Ovary (tissue), 3 donors: ENCODE data around the gene PYDC1.

Experiments
- CTCF ChIP-seq, 3 donors: fragments of 450-650 bp in 2 of 3; fragments of 200-600 bp in 1 of 3; IDR thresholded peaks; one replicate each; pipeline versions ENCODE4 v1.5.1 to v1.8.0; 2016 to 2022; ENCODE audit warnings: antibody characterized with exemption in 3 of 3, mild to moderate bottlenecking in 1 of 3
- POLR2A ChIP-seq: fragments of 450-650 bp; IDR thresholded peaks from one replicate; pipeline ENCODE4 v1.6.1; 2017; ENCODE audit warnings: antibody characterized with exemption, mild to moderate bottlenecking, moderate library complexity
- donor health status: DM: no; HTN: no; CAD: no.

GRCh38 chr16:31246296-31246695 is 29.4 kb upstream of the PYDC1 start:
- TF ChIP-seq CTCF (IDR thresholded peaks at IDR 0.05) (no peak), POLR2A (no peak)
